Measurements from ENCODE around the gene ZFR2.

GRCh38 chr19:3780786-3781304 lies 88.0 kb downstream of the ZFR2 start:
- TF ChIP-seq CTCF (IDR thresholded peaks at IDR 0.05) (no peak), POLR2AphosphoS5 (IDR thresholded peaks at IDR 0.05) (no peak)
